Activated naive CD4-positive, alpha-beta T cell treated with anti-CD3 and anti-CD28 coated beads, Interleukin-2, amount 50 U/mL, for 72 hours (primary cell): ENCODE results near the gene ALOX5AP. TPM values are rescaled to one million over a fixed set of nuclear protein-coding genes. Genes with fewer than 3 reads are reported as not detected.

ENCODE experiments used
- ATAC-seq, 2 donors: fragments of 150-1000 bp; cut with Tn5 transposase; 2 replicates each; pipeline ENCODE4 v1.10.0; 2021; ENCODE audit warnings: mild to moderate bottlenecking in 2 of 2, moderate library complexity in 2 of 2
- DNase-seq, 2 donors: peaks; one replicate each; pipeline ENCODE4 v3.0.0; 2021 to 2022; ENCODE audit warnings: low spot score in 2 of 2
- H3K27ac Mint-ChIP-seq, 2 donors: one replicate each; pipeline ENCODE4 v1.8.0; 2022; ENCODE audit warnings: mild to moderate bottlenecking in 2 of 2, mixed read lengths in 2 of 2
- H3K36me3 Mint-ChIP-seq, 2 donors: one replicate each; pipeline ENCODE4 v1.8.0; 2022; ENCODE audit warnings: mixed read lengths in 2 of 2
- H3K9me3 Mint-ChIP-seq, 2 donors: one replicate each; pipeline ENCODE4 v1.8.0; 2022; ENCODE audit warnings: mixed read lengths in 2 of 2
- total RNA-seq, 2 donors: library from RNA; stranded (reverse); gene quantifications; one replicate each; pipeline ENCODE4 v1.2.3, GENCODE V29; 2022

ALOX5AP gene
- total RNA-seq, 2 donors from 2014 or later = 11.5 to 36.2 TPM

DNA sequence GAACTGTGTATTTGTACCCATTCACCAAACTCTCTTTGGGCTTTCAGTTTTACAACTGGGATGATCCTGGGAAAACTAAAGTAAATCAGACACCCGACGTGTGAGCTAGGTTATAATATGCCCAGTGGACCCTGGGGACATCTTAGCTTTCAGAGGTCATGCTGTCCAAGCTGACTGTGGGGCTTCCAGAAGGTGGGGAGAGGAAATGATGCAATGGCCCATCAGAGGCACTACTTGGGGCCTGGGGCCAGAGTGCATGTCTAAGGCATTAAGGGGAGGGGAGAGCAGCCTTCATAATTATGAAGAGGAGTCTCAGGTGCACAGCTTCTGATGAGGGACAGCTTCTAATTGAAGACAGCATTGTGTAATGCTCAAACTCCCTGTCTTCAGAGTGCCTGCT is 30.9 kb downstream of the ALOX5AP start:
- DNase-seq (no peak), ATAC-seq (no peak)
- H3K36me3 Mint-ChIP-seq = peaks cover 0 to 6% of the 10 kb centered on the region in 2 donors
- no peak overlapping the region for H3K27ac Mint-ChIP-seq
- H3K9me3 Mint-ChIP-seq = no peaks in the 10 kb centered on the region

- Mint-ChIP-seq H3K27ac (no peak overlapping the region), H3K9me3 (peaks cover 0 to 8% of the 10 kb centered on the region in 2 donors), H3K36me3 (no peaks in the 10 kb centered on the region)
- no peak for DNase-seq
- no peak for ATAC-seq
Measured at GRCh38 chr13:30770929-30771328, 35.6 kb downstream of the ALOX5AP start.

DNA sequence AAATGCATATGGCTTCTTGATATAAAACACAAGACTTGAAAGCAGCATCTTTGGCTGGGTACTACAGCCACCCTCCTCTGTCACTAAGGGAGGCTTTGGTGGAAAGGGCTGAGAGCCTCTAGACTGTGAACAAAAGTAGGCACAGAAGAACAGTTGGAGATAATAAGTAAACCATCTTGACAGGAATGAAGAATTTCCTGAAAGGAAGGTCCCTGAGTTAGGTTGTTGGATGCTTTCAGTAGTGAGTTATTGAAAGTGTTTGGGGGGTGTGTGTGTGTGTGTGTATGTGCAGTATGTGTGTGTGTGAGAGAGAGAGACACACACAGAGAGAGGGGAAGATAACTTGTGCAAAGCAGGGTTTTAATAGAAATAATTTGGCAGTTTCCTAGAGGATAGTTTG is 38.2 kb downstream of the ALOX5AP start:
- peak overlapping the region in 1 of 2 donors; percentile 6 for H3K27ac Mint-ChIP-seq
- H3K36me3 Mint-ChIP-seq = no peaks in the 10 kb centered on the region
- no peak for DNase-seq
- no peak for ATAC-seq
- peaks cover 0 to 8% of the 10 kb centered on the region in 2 donors for H3K9me3 Mint-ChIP-seq

DNA sequence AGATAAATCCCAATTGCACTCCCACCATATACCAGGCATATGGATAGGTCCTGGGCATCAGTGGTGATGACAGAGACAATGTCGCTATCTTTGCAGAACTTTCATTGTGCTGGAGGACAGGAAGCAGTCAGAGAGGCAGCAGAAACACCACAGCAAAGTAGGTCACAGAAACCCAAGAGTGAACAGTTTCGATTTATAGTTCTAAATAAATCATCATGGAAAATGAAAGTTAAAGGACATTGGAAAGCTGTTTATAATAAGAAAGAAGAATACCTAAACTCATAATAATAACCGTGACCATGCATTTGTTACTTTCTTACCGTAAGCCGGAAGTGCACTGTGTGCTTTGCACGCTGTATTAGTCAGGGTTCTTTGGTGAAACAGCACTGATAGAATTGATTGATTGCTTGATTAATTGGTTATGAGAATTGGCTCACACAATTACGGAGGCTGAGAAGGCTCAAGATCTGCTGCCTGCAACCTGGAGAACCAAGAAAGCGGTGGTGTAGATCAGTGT is 38.9 kb downstream of the ALOX5AP start:
- DNase-seq (no peak), ATAC-seq (peak; percentile 65 to 84)
- Mint-ChIP-seq H3K9me3 (peaks cover 0 to 8% of the 10 kb centered on the region in 2 donors), H3K27ac (peak overlapping the region in 1 of 2 donors; percentile 6), H3K36me3 (no peaks in the 10 kb centered on the region)

GRCh38 chr13:30776661-30777060 is 41.3 kb downstream of the ALOX5AP start:
- Mint-ChIP-seq H3K27ac (no peak overlapping the region), H3K9me3 (peaks cover 0 to 14% of the 10 kb centered on the region in 2 donors), H3K36me3 (peaks cover 0 to 7% of the 10 kb centered on the region in 2 donors)
- DNase-seq (no peak), ATAC-seq (no peak)

DNA sequence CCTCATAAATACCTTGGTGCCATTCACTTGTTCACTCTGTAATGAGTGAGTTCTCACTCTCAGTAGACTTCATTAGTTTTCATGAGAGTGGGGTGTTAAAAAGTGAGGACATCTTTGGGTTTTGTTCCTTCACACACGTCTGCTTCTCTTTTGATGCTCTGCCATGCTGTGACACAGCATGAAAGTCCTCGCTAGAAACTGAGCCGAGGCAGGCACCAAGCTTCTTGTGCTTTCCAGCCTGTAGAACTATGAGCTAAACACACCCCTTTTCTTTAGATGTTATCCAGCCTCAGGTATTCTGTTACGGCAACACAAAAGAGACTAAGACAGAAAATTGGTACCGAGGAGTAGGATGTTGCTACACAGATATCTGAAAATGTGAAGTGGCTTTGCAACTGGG is 43.7 kb downstream of the ALOX5AP start:
- no peak overlapping the region for H3K27ac Mint-ChIP-seq
- peaks cover 4 to 7% of the 10 kb centered on the region in 2 donors for H3K36me3 Mint-ChIP-seq
- no peak for ATAC-seq
- peaks cover 0 to 7% of the 10 kb centered on the region in 2 donors for H3K9me3 Mint-ChIP-seq
- no peak for DNase-seq

DNA sequence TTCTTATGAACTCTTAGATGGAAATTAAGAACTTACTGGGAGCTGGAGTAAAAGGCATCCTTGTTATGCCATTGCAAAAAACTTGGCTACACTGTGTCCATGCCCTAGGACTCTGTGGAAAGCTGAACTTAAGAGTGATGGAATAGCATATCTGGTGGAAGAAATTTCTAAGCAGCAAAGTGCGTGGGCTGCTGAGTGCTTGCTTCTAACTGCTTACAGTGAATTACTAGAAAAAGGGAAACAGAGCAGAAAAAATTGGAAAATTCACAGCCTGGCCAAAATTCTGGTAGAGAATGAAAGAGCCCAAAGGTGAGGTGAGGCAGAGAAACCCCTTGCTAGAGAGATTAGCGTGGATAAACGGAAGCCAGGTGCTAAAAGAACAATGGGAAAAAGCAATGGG is 44.3 kb downstream of the ALOX5AP start:
- peaks cover 4 to 7% of the 10 kb centered on the region in 2 donors for H3K36me3 Mint-ChIP-seq
- ATAC-seq (no peak), DNase-seq (no peak)
- H3K27ac Mint-ChIP-seq = no peak overlapping the region
- H3K9me3 Mint-ChIP-seq = peaks cover 0 to 6% of the 10 kb centered on the region in 2 donors

DNA sequence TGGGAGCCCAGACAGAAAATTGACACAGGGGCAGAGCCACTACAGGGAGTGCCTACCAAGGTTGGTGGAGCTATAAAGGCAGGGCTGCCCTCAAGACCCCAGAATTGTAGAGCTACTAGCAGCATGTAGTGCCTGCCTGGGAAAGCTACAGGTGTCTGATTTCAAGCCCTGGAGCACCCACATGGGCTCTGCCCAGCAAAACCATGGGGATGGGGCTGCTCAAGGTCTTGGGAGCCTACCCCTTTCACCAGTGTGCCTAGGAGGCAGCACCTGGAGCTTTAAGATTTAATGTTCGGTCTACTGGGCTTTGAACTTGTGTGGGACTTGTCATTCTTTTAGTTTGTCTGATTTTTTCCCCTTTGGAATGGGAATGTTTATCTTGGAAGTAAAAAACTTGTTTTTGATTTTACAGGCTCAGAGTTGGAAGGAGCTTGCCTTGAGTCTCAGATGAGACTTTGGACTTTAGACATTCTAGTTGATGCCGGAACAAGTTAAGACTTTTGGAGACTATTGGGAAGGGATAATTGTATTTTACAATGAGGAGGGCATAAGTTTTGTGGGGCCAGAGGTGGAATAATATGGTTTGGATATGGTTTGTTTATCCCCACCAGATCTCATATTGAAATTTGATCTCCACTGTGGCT is 45.1 kb downstream of the ALOX5AP start:
- Mint-ChIP-seq H3K36me3 (peaks cover 4 to 7% of the 10 kb centered on the region in 2 donors), H3K27ac (no peak overlapping the region), H3K9me3 (peaks cover 0 to 6% of the 10 kb centered on the region in 2 donors)
- no peak for ATAC-seq
- DNase-seq = no peak

DNA sequence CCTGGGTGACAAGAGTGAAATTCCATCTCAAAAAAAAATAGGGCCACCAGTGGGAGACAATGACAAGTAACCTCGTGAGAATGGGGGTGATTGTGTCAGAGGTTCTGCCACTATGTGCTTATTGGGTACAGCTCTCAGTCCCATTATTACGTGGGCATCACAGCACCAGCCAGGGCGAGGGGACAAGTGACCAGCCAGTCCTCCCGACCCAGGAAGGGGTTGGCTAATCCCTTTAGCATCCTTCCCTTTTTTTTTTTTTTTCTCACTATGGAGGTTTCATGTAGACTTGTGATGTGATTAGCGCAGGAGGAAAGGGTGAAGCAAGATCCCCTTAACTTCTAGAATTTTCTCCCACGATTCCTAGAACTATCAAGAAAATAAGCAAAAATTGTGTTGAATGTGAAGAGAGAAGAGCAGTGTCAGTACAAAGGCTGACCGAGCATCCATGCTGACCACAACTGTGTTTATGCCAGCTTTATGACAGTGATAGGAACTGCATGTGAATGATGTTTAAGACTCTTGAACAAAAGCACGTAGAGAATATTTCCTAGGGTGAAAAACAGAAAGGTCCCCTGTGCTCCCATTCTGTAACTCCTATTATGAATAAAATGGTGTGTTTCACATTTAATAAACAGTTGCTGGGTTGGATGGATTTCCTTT is 50.0 kb downstream of the ALOX5AP start:
- ATAC-seq (no peak), DNase-seq (no peak)
- Mint-ChIP-seq H3K36me3 (peaks cover 4 to 7% of the 10 kb centered on the region in 2 donors), H3K27ac (no peak overlapping the region), H3K9me3 (peaks cover 0 to 6% of the 10 kb centered on the region in 2 donors)

- Mint-ChIP-seq H3K36me3 (peaks cover 0 to 4% of the 10 kb centered on the region in 2 donors), H3K27ac (peak overlapping the region in 1 of 2 donors; percentile 28), H3K9me3 (no peaks in the 10 kb centered on the region)
- ATAC-seq (no peak), DNase-seq (no peak)
Measured at GRCh38 chr13:30786648-30787047, 51.3 kb downstream of the ALOX5AP start.

GRCh38 chr13:30787738-30788525 is 52.6 kb downstream of the ALOX5AP start:
- no peak overlapping the region for H3K27ac Mint-ChIP-seq
- ATAC-seq = no peak
- H3K9me3 Mint-ChIP-seq = no peaks in the 10 kb centered on the region
- no peak for DNase-seq
- H3K36me3 Mint-ChIP-seq = no peaks in the 10 kb centered on the region

- Mint-ChIP-seq H3K36me3 (no peaks in the 10 kb centered on the region), H3K27ac (no peak overlapping the region), H3K9me3 (no peaks in the 10 kb centered on the region)
- DNase-seq (no peak), ATAC-seq (no peak)
Measured at GRCh38 chr13:30789166-30789862, 54.0 kb downstream of the ALOX5AP start.

GRCh38 chr13:30790592-30790991 is 55.2 kb downstream of the ALOX5AP start:
- ATAC-seq (no peak), DNase-seq (no peak)
- Mint-ChIP-seq H3K9me3 (no peaks in the 10 kb centered on the region), H3K27ac (no peak overlapping the region), H3K36me3 (no peaks in the 10 kb centered on the region)

DNA sequence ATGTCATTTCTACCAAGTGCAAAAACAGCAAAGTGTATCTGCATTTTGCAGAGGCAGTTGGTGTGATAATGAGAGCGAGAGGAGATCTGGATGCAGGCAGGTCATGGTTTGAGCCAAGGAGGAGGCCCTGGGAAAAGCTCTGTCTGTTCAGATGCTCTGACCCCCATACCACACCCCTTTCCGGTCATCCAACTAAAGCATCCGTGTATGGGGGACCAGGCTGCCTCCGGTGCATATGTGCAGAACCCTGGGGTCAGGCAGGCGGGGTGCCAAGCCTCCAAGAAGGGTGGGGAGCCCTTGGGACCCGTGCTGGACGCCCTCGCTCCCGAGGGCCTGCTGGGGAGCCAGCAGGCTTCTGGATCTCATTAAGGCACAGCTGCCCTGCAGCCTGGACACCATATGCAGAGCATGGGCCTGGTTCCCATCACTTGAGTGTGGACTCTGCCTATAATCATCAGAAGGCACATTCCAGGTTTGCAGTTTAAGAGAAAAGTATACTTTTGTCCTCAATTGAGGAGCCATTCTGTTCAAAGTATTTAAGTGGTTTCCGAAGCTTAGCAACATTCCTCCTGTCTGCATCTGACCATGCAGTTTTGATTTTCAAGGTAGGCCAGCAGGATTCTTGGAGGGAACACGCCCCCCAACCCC is 56.1 kb downstream of the ALOX5AP start:
- no peak for DNase-seq
- no peak for ATAC-seq
- no peaks in the 10 kb centered on the region for H3K36me3 Mint-ChIP-seq
- peak overlapping the region in 1 of 2 donors; percentile 83 for H3K27ac Mint-ChIP-seq
- H3K9me3 Mint-ChIP-seq = no peaks in the 10 kb centered on the region

GRCh38 chr13:30792285-30793000 is 57.1 kb downstream of the ALOX5AP start:
- no peak for ATAC-seq
- H3K36me3 Mint-ChIP-seq = no peaks in the 10 kb centered on the region
- no peak for DNase-seq
- no peaks in the 10 kb centered on the region for H3K9me3 Mint-ChIP-seq
- no peak overlapping the region for H3K27ac Mint-ChIP-seq
